Dendritic cell treated with granulocyte-macrophage colony-stimulating factor and Interleukin-4, amounts not matched to agents 40 ng/mL and 50 ng/mL, for 4 days (primary cell): Measurements from ENCODE around the gene CPB2.
A peak's percentile ranks its signal among the peaks of the same experiment; 100 is the strongest.

Experiments used
- H3K27ac Mint-ChIP-seq: one replicate; pipeline ENCODE4 v1.8.0; 2022; ENCODE audit warnings: mild to moderate bottlenecking, mixed read lengths
- H3K27me3 Mint-ChIP-seq: one replicate; pipeline ENCODE4 v1.8.0; 2022; ENCODE audit warnings: mild to moderate bottlenecking, mixed read lengths
- H3K36me3 Mint-ChIP-seq: one replicate; pipeline ENCODE4 v1.8.0; 2022; ENCODE audit warnings: low read depth, mixed read lengths
- H3K4me1 Mint-ChIP-seq: one replicate; pipeline ENCODE4 v1.8.0; 2022; ENCODE audit warnings: low read depth, mixed read lengths
- H3K4me3 Mint-ChIP-seq: one replicate; pipeline ENCODE4 v1.8.0; 2022; ENCODE audit warnings: mild to moderate bottlenecking, moderate library complexity, mixed read lengths
- H3K9me3 Mint-ChIP-seq: one replicate; pipeline ENCODE4 v1.8.0; 2022; ENCODE audit warnings: mixed read lengths
- intact Hi-C: fragments of 100-400 bp; cut with micrococcal nuclease; formaldehyde crosslinking; loops from one replicate; pipeline ENCODE4 v1.15.0; 2022

CPB2 gene

DNA sequence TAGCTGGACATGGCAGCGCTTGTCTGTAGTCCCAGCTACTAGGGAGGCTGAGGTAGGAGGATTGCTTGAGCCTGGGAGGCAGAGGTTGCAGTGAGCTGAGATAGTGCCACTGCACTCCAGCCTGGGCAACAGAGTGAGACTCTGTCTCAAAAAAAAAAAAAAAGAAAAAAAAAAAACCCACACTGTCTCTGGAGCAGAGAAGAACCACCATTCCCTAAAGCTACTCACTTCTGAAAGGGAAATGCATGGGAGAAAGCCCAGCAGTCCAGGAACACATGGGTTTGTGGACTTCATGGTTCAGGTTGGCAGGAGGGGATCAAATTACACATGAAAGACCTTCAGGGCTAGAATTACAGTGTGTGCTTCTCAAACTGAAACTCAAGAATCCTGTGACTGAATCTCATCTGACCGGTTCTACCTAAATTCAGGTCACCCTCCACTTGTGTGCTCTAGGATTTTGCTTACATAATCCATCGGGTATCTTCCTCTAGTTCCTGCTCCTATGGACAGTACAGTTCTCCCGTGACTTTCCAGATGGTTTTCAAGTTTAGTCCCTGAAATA lies 30.2 kb upstream of the CPB2 start:
- Mint-ChIP-seq H3K27me3 (no peaks in the 10 kb centered on the region), H3K9me3 (no peaks in the 10 kb centered on the region), H3K36me3 (peaks cover 100% of the 10 kb centered on the region)

DNA sequence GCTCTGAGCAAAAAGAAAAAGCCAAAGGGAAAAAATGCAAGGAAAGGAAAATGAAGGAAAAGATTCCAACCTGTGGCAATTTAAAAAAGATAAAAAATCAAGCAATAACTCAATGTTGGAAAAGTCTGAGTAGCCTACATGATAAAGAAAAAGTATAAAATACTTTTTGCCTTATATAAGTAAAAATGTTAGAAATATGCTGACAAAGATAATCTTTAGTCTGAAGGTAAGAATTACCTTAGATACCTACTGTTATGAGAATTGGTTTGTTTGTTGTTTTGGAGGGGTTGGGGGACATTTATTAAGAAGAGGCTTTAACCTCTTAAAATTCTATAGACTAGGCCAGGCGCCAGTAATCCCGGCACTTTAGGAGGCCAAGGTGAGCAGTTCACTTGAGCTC lies 29.7 kb upstream of the CPB2 start:
- H3K9me3 Mint-ChIP-seq = no peaks in the 10 kb centered on the region
- intact Hi-C loops = no loop called here
- H3K36me3 Mint-ChIP-seq = peaks cover 100% of the 10 kb centered on the region
- H3K27ac Mint-ChIP-seq = no peak overlapping the region
- no peak overlapping the region for H3K4me3 Mint-ChIP-seq
- no peaks in the 10 kb centered on the region for H3K27me3 Mint-ChIP-seq
- H3K4me1 Mint-ChIP-seq = no peaks in the 10 kb centered on the region

More for the DNA sequence above, 30.2 kb upstream of the CPB2 start:
- no peak overlapping the region for H3K27ac Mint-ChIP-seq
- no peaks in the 10 kb centered on the region for H3K4me1 Mint-ChIP-seq
- H3K4me3 Mint-ChIP-seq = no peak overlapping the region
- intact Hi-C loops = no loop called here

DNA sequence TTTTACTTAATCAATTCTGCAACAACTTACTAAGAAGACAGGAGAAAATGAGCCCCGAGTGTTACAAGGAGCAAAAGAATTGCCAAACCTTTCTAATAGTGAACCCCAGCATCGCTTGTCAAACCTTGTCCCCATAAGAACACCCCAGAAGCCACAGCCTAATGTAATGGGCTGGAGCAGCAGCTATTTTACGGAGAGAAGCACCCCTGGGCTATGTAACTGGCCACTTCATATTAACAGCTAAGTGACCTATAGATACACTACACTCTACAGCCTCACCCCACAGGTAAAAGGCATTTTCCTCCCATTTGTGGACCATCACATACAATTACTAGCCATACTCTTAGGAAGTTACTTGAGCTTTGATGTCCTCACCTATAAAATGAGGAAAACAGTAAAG lies 27.3 kb upstream of the CPB2 start:
- intact Hi-C loops = no loop called here
- no peak overlapping the region for H3K4me3 Mint-ChIP-seq
- no peak overlapping the region for H3K27ac Mint-ChIP-seq
- H3K4me1 Mint-ChIP-seq = peaks cover 5% of the 10 kb centered on the region
- peaks cover 100% of the 10 kb centered on the region for H3K36me3 Mint-ChIP-seq
- no peaks in the 10 kb centered on the region for H3K27me3 Mint-ChIP-seq
- no peaks in the 10 kb centered on the region for H3K9me3 Mint-ChIP-seq

DNA sequence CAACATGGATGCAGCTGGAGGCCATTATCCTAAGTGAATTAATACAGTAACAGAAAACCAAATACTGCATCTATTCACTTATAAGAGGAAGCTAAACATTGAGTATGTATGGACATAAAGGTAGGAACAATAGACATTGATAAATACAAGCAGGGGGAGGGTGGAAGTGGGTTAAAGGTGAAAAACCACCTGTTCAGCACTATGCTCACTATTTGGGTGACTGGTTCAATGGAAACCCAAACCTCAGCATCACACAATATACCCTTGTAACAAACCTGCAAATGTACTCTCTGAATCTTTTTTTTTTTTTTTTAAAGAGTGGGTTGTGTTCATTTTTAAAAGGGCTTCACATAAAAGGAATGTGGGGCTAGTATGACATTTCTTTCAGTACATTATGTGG lies 26.9 kb upstream of the CPB2 start:
- intact Hi-C loops = no loop called here
- no peaks in the 10 kb centered on the region for H3K9me3 Mint-ChIP-seq
- H3K4me1 Mint-ChIP-seq = peaks cover 10% of the 10 kb centered on the region
- H3K27ac Mint-ChIP-seq = no peak overlapping the region
- no peaks in the 10 kb centered on the region for H3K27me3 Mint-ChIP-seq
- peaks cover 100% of the 10 kb centered on the region for H3K36me3 Mint-ChIP-seq
- no peak overlapping the region for H3K4me3 Mint-ChIP-seq

DNA sequence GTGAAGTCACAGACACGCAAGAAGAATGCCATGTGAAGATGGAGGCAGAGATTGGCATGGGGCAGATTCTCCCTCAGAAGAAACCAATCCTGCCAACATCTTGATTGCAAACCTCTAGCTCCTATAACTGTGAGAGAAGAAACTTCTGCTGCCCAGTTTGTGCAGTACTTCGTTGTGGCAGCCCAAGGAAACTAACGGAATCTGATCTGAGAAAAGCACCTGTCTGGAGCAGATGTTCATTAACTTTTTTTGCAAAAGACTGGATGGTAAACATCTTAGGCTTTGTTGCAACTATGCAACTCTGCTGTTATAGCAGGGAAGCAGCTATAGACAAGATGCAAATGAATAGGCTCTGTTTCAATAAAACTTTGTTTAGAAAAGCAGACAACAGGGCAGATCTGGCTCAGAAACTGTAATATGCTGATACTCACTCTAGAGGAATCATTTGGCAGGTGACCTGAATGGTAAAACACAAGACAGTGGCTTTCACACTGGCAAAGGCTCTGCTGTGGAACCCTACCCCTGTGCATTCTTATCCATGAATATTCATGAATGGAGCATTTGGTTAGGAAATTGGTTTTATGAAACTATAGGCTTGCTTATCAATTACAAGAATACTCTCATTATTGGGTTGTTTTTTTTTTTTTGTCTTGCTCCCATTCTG lies 25.3 kb upstream of the CPB2 start:
- Mint-ChIP-seq H3K27ac (no peak overlapping the region), H3K4me3 (no peak overlapping the region), H3K9me3 (no peaks in the 10 kb centered on the region), H3K27me3 (no peaks in the 10 kb centered on the region), H3K4me1 (peaks cover 23% of the 10 kb centered on the region), H3K36me3 (peaks cover 97% of the 10 kb centered on the region)
- intact Hi-C loops = loop anchor here (5.0 to 10.0 kb wide), 2 partner anchors 78 to 115 kb away; partner anchors contain the start of gene ZC3H13

DNA sequence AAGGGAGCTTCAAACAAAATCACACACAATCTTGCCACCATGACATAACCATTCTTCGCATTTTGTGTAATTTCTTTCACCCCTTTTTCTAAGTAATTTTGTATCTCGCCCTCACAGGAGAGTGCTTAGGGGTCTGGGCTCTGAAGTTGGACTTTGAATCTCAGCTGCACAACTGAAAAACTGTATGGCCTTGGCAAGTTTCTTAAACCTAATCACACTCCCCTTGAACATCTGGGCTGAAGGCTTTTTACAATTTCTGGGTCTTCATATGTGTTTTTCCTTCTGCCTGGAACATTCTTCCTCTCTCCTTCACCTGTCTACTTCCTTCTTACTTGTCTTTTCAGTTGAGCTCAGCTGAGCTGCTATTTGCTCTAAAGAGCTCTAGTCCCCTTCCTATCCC lies 24.3 kb upstream of the CPB2 start:
- no peak overlapping the region for H3K4me3 Mint-ChIP-seq
- peaks cover 33% of the 10 kb centered on the region for H3K4me1 Mint-ChIP-seq
- H3K9me3 Mint-ChIP-seq = no peaks in the 10 kb centered on the region
- intact Hi-C loops = loop anchor here (5.0 to 10.0 kb wide), 2 partner anchors 77 to 114 kb away; partner anchors contain the start of gene ZC3H13
- H3K27ac Mint-ChIP-seq = no peak overlapping the region
- peaks cover 88% of the 10 kb centered on the region for H3K36me3 Mint-ChIP-seq
- H3K27me3 Mint-ChIP-seq = no peaks in the 10 kb centered on the region

DNA sequence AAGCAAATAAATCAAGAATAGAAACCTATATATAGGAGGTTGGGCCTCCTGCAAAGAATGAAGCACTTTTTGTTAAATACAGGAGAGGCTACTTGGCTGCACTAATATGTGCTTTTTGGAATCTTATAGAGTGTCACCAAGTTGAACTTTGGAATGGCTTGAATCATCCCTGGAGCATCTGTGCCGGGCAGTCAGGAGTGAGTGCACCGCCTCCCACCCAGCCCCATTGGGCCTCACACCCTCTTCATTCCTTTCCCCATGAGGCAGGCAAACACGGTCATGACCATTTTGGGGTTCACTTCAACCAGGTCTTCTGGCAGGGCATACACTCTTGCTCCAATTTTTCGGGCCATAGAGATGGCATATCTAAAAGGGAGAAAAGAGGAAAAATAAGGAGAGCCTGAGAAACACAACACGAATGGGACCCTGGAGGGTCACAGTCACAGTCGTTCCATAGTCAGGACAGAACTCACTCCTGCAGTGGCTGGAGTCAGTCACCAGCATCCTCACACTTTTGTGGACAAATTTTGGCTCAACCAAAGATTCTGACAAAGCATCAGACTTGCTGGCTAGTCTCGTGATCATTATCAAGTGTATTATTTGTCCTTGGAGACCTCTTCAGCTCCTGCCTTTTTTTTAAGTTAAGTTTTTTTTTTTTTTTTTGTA lies 22.7 kb upstream of the CPB2 start:
- Mint-ChIP-seq H3K27me3 (no peaks in the 10 kb centered on the region), H3K4me3 (no peak overlapping the region), H3K27ac (no peak overlapping the region), H3K4me1 (peaks cover 36% of the 10 kb centered on the region), H3K9me3 (no peaks in the 10 kb centered on the region), H3K36me3 (peaks cover 71% of the 10 kb centered on the region)
- intact Hi-C loops = loop anchor here (5.0 to 10.0 kb wide), 2 partner anchors 75 to 113 kb away; partner anchors contain the start of gene ZC3H13

DNA sequence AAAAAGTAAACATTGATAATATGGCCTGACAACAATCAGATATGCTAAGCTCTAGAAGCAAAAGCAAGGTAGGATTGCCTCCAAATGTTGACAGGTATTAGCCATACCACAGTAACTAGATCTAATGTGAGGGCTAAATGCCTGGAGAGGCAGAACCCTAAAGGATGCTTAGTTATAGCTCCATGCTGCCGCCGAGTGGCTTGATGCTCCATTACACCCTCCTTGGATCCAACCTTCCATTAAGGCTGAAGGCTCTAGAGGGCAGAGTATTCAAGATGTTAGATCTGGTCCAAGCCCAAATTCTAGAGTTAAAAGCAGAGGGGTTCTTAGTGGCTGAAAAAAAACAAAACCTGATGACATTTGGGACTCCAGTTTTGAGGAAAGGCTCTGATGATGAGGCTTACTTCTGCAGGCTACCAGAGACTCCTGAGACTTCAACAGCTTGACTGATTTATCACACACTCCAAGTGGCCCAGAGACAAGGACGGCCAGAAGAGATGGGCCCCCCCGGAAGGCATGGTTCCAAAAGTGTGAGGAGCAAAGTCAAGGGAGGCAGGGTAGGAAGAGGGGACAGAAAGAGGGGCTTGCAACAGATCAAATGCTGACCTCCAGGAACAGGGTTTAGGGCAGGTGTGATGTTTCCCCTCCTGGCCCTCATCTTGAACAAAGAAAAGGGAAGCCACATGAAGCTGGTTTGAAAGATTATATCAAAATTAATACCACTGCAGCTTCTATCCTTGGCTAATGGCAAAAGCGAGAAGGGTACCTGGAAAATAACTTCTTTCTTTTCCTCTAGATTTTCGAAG lies 21.9 kb upstream of the CPB2 start:
- Mint-ChIP-seq H3K9me3 (no peaks in the 10 kb centered on the region), H3K27me3 (peaks cover 2% of the 10 kb centered on the region), H3K4me1 (peaks cover 40% of the 10 kb centered on the region), H3K27ac (no peak overlapping the region), H3K4me3 (no peak overlapping the region), H3K36me3 (peaks cover 64% of the 10 kb centered on the region)
- intact Hi-C loops = loop anchor here (5.0 to 10.0 kb wide), 2 partner anchors 74 to 112 kb away; partner anchors contain the start of gene ZC3H13

DNA sequence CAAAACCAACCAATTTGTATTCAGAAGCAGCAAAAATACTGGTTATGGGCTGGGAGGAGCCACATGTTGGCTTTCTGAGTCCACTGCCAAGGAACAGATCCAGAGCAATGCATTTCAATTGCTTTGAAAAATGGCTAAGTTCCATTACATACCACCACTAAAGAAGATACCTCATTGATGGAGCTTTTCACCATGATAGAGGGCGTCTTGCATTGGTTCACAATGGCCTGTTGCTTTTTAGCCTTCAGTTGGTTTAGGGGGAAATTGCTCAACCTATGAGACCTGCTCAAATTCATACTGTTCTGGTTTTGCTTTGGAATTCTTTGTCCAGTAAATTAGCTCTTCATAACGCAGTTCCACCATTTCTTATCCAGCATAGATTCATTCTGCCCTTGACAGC lies 21.2 kb upstream of the CPB2 start:
- Mint-ChIP-seq H3K27me3 (peaks cover 2% of the 10 kb centered on the region), H3K36me3 (peaks cover 57% of the 10 kb centered on the region), H3K27ac (peak overlapping the region; percentile 47), H3K4me3 (no peak overlapping the region), H3K9me3 (no peaks in the 10 kb centered on the region), H3K4me1 (peaks cover 41% of the 10 kb centered on the region)
- intact Hi-C loops = loop anchor here (5.0 to 10.0 kb wide), 2 partner anchors 74 to 111 kb away; partner anchors contain the start of gene ZC3H13

DNA sequence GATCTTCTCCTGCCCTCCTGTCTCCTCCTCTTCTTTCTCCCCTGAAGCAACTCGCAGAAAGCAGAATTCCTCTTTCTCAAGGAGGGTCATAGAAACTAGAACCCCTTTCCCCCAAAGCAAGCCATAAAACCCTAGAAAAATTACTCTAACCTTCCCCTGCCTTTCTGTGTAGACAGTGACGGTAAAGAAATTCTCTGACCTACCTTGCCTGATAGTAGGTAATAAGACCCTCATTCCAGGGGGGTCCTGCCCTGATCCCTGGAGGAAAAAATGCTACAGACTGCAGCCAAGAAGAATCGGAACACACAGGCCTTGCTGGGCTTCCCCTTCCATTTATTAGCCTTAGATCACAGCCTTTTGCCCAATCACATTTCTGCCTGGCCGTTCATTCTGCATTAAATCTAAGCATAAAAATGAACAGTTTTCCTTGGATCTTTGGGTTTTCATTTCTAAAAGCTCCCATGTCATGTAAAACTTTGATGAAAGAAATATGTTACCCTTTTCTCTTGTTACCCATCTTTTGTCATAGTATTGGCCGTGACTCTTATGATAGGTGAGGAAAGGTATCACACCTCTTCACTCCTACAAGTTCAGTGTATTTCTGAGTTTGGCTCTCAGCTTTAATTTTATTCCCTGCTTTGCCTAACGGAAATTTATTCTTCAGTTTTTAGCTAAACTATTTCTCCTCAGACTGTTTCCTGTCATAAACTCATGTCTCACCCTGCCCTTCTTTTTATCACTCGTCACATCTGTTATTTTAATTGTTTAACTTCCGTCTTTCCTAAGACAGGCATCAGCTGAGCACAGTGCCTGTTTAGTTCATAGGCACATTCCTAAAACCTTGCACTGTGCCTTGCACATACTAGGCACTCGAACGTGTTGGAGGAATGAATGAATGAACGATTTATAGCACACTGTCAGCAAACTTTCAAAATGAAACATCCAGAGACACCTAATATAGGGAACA lies 20.4 kb upstream of the CPB2 start:
- Mint-ChIP-seq H3K4me1 (peaks cover 41% of the 10 kb centered on the region), H3K4me3 (no peak overlapping the region), H3K36me3 (peaks cover 49% of the 10 kb centered on the region), H3K27ac (peak overlapping the region; percentile 47), H3K27me3 (peaks cover 2% of the 10 kb centered on the region), H3K9me3 (no peaks in the 10 kb centered on the region)
- intact Hi-C loops = loop anchor here (5.0 to 10.0 kb wide), 3 partner anchors 73 to 318 kb away; partner anchors contain the start of gene ZC3H13

DNA sequence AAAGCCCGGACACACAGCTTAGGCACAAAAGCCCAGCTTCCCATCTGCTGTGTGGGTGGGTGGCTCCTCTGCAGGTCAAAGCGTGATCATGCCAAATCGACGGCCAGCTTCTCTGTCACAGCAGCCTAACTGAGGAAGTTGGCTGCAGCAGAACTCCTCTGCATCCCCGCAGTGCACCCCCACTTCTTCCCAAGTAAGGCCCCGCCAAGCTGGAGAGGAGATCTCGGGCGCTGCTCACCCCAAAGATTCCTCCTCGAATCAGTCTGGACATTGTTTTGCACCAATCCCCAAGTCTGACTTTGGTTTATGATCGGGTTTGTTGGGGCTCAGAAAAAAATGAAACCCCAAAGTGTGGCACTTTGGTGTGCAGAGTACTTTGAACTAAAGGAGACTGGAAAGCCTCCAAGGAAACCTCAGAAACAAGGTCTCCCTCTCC lies 19.7 kb upstream of the CPB2 start:
- intact Hi-C loops = loop anchor here (5.0 to 10.0 kb wide), 2 partner anchors 110 to 317 kb away; no protein-coding TSS in a partner anchor
- Mint-ChIP-seq H3K4me3 (no peak overlapping the region), H3K4me1 (peaks cover 41% of the 10 kb centered on the region), H3K9me3 (no peaks in the 10 kb centered on the region), H3K36me3 (peaks cover 42% of the 10 kb centered on the region), H3K27ac (peak overlapping the region; percentile 47), H3K27me3 (peaks cover 2% of the 10 kb centered on the region)

DNA sequence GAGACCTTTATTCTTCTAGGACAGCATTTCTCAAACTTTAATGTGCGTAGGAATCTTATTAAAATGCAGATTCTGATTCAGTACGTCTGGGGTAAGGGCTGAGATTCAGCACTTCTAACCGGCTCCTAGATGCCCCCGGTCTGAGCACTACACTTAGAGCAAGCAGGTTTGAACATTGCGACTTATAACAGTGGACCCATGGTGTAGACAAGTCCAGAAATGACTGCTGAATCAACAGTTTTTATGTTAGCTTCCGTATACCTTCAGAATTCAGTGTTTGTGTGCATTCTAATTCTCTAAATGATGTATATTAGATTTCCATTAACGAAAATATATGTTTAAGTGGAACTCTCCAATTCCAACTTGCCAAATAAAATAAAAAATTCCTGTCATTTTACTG lies 17.5 kb upstream of the CPB2 start:
- intact Hi-C loops = loop anchor here (5.0 to 10.0 kb wide), 2 partner anchors 108 to 315 kb away; no protein-coding TSS in a partner anchor
- H3K9me3 Mint-ChIP-seq = no peaks in the 10 kb centered on the region
- peaks cover 2% of the 10 kb centered on the region for H3K27me3 Mint-ChIP-seq
- H3K36me3 Mint-ChIP-seq = peaks cover 19% of the 10 kb centered on the region
- H3K4me1 Mint-ChIP-seq = peaks cover 38% of the 10 kb centered on the region
- H3K4me3 Mint-ChIP-seq = no peak overlapping the region
- no peak overlapping the region for H3K27ac Mint-ChIP-seq
